ENCODE data around the gene TBC1D9B. TPM values are rescaled to one million over a fixed set of nuclear protein-coding genes. Genes with fewer than 3 reads are reported as not detected.

Gene TBC1D9B
- total and polyA plus RNA-seq, 2 of the 13 experiments (the other 11 are each of a cell fraction or from before 2014, with no cell fraction given), result 35.0 to 50.0 TPM

DNA sequence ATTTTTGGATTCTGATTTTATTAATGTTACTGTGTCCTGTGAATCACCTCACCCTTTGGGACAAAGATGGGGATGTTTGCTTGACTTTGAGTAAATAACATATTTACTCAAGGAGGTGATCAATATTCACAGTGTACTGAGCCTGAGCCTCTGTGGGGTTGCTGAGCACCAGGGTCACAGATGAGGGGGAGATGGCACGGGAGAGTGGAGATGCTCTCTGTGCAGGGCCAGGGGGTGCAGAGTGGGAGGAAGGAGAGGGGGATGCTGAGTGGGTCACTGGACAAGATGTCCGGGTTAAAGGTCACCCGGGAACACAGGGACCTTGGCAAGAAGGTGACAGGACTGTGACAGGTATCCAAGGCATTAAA, 83.0 kb downstream of the TBC1D9B start (continued):
- TF ChIP-seq, protein P1, sequence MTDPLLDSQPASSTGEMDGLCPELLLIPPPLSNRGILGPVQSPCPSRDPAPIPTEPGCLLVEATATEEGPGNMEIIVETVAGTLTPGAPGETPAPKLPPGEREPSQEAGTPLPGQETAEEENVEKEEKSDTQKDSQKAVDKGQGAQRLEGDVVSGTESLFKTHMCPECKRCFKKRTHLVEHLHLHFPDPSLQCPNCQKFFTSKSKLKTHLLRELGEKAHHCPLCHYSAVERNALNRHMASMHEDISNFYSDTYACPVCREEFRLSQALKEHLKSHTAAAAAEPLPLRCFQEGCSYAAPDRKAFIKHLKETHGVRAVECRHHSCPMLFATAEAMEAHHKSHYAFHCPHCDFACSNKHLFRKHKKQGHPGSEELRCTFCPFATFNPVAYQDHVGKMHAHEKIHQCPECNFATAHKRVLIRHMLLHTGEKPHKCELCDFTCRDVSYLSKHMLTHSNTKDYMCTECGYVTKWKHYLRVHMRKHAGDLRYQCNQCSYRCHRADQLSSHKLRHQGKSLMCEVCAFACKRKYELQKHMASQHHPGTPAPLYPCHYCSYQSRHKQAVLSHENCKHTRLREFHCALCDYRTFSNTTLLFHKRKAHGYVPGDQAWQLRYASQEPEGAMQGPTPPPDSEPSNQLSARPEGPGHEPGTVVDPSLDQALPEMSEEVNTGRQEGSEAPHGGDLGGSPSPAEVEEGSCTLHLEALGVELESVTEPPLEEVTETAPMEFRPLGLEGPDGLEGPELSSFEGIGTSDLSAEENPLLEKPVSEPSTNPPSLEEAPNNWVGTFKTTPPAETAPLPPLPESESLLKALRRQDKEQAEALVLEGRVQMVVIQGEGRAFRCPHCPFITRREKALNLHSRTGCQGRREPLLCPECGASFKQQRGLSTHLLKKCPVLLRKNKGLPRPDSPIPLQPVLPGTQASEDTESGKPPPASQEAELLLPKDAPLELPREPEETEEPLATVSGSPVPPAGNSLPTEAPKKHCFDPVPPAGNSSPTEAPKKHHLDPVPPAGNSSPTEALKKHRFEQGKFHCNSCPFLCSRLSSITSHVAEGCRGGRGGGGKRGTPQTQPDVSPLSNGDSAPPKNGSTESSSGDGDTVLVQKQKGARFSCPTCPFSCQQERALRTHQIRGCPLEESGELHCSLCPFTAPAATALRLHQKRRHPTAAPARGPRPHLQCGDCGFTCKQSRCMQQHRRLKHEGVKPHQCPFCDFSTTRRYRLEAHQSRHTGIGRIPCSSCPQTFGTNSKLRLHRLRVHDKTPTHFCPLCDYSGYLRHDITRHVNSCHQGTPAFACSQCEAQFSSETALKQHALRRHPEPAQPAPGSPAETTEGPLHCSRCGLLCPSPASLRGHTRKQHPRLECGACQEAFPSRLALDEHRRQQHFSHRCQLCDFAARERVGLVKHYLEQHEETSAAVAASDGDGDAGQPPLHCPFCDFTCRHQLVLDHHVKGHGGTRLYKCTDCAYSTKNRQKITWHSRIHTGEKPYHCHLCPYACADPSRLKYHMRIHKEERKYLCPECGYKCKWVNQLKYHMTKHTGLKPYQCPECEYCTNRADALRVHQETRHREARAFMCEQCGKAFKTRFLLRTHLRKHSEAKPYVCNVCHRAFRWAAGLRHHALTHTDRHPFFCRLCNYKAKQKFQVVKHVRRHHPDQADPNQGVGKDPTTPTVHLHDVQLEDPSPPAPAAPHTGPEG (CRISPR knock-in tag; IDR thresholded peaks at IDR 0.05), result no peak
- TF ChIP-seq ZNF496 (CRISPR knock-in tag; IDR thresholded peaks at IDR 0.05; ENCODE audit: insufficient replicate concordance) (no peak), ZFP90 (CRISPR knock-in tag; IDR thresholded peaks at IDR 0.05; ENCODE audit: borderline replicate concordance) (no peak), ZNF878 (CRISPR knock-in tag; IDR thresholded peaks at IDR 0.05) (no peak), FOXO1 (CRISPR knock-in tag; IDR thresholded peaks at IDR 0.05) (peak; percentile 39; the same call in 1 of the 2 replicates), SAP130 (CRISPR knock-in tag; IDR thresholded peaks at IDR 0.05; ENCODE audit: low read depth) (peak; percentile 46; the same call in 1 of the 2 replicates), TBX3 (IDR thresholded peaks at IDR 0.05; ENCODE audit: borderline replicate concordance) (peak; percentile 38; the same call in 1 of the 2 replicates), YEATS2 (CRISPR knock-in tag; IDR thresholded peaks at IDR 0.05; ENCODE audit: borderline replicate concordance) (no peak), ZNF615 (CRISPR knock-in tag; IDR thresholded peaks at IDR 0.05; ENCODE audit: borderline replicate concordance) (no peak), ZNF468 (CRISPR knock-in tag; IDR thresholded peaks at IDR 0.05) (no peak), GABPA (IDR thresholded peaks at IDR 0.05; ENCODE audit: low read depth, low read length) (no peak), GABPA (CRISPR knock-in tag; IDR thresholded peaks at IDR 0.05; ENCODE audit: low read depth) (0 out of 2 replicates have a peak, but pooled peaks have one; percentile 15)
- TF ChIP-seq, protein P2, sequence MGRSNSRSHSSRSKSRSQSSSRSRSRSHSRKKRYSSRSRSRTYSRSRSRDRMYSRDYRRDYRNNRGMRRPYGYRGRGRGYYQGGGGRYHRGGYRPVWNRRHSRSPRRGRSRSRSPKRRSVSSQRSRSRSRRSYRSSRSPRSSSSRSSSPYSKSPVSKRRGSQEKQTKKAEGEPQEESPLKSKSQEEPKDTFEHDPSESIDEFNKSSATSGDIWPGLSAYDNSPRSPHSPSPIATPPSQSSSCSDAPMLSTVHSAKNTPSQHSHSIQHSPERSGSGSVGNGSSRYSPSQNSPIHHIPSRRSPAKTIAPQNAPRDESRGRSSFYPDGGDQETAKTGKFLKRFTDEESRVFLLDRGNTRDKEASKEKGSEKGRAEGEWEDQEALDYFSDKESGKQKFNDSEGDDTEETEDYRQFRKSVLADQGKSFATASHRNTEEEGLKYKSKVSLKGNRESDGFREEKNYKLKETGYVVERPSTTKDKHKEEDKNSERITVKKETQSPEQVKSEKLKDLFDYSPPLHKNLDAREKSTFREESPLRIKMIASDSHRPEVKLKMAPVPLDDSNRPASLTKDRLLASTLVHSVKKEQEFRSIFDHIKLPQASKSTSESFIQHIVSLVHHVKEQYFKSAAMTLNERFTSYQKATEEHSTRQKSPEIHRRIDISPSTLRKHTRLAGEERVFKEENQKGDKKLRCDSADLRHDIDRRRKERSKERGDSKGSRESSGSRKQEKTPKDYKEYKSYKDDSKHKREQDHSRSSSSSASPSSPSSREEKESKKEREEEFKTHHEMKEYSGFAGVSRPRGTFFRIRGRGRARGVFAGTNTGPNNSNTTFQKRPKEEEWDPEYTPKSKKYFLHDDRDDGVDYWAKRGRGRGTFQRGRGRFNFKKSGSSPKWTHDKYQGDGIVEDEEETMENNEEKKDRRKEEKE (IDR thresholded peaks at IDR 0.05), result no peak
- TF ChIP-seq, protein P3, sequence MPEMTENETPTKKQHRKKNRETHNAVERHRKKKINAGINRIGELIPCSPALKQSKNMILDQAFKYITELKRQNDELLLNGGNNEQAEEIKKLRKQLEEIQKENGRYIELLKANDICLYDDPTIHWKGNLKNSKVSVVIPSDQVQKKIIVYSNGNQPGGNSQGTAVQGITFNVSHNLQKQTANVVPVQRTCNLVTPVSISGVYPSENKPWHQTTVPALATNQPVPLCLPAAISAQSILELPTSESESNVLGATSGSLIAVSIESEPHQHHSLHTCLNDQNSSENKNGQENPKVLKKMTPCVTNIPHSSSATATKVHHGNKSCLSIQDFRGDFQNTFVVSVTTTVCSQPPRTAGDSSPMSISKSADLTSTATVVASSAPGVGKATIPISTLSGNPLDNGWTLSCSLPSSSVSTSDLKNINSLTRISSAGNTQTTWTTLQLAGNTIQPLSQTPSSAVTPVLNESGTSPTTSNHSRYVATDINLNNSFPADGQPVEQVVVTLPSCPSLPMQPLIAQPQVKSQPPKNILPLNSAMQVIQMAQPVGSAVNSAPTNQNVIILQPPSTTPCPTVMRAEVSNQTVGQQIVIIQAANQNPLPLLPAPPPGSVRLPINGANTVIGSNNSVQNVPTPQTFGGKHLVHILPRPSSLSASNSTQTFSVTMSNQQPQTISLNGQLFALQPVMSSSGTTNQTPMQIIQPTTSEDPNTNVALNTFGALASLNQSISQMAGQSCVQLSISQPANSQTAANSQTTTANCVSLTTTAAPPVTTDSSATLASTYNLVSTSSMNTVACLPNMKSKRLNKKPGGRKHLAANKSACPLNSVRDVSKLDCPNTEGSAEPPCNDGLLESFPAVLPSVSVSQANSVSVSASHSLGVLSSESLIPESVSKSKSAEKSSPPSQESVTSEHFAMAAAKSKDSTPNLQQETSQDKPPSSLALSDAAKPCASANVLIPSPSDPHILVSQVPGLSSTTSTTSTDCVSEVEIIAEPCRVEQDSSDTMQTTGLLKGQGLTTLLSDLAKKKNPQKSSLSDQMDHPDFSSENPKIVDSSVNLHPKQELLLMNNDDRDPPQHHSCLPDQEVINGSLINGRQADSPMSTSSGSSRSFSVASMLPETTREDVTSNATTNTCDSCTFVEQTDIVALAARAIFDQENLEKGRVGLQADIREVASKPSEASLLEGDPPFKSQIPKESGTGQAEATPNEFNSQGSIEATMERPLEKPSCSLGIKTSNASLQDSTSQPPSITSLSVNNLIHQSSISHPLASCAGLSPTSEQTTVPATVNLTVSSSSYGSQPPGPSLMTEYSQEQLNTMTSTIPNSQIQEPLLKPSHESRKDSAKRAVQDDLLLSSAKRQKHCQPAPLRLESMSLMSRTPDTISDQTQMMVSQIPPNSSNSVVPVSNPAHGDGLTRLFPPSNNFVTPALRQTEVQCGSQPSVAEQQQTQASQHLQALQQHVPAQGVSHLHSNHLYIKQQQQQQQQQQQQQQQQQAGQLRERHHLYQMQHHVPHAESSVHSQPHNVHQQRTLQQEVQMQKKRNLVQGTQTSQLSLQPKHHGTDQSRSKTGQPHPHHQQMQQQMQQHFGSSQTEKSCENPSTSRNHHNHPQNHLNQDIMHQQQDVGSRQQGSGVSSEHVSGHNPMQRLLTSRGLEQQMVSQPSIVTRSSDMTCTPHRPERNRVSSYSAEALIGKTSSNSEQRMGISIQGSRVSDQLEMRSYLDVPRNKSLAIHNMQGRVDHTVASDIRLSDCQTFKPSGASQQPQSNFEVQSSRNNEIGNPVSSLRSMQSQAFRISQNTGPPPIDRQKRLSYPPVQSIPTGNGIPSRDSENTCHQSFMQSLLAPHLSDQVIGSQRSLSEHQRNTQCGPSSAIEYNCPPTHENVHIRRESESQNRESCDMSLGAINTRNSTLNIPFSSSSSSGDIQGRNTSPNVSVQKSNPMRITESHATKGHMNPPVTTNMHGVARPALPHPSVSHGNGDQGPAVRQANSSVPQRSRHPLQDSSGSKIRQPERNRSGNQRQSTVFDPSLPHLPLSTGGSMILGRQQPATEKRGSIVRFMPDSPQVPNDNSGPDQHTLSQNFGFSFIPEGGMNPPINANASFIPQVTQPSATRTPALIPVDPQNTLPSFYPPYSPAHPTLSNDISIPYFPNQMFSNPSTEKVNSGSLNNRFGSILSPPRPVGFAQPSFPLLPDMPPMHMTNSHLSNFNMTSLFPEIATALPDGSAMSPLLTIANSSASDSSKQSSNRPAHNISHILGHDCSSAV (CRISPR knock-in tag; IDR thresholded peaks at IDR 0.05; ENCODE audit: borderline replicate concordance), result no peak

Data from HepG2 (cell line).